HG02763 (cell line): Measurements from ENCODE around the gene ACSS2.

Source experiments
- ATAC-seq: cut with Tn5 transposase; IDR thresholded peaks from one replicate; pipeline ENCODE4 v1.9.1; 2021; ENCODE audit warnings: mild to moderate bottlenecking, moderate library complexity; ENCODE audit not compliant: unreplicated experiment

ACSS2 gene

DNA sequence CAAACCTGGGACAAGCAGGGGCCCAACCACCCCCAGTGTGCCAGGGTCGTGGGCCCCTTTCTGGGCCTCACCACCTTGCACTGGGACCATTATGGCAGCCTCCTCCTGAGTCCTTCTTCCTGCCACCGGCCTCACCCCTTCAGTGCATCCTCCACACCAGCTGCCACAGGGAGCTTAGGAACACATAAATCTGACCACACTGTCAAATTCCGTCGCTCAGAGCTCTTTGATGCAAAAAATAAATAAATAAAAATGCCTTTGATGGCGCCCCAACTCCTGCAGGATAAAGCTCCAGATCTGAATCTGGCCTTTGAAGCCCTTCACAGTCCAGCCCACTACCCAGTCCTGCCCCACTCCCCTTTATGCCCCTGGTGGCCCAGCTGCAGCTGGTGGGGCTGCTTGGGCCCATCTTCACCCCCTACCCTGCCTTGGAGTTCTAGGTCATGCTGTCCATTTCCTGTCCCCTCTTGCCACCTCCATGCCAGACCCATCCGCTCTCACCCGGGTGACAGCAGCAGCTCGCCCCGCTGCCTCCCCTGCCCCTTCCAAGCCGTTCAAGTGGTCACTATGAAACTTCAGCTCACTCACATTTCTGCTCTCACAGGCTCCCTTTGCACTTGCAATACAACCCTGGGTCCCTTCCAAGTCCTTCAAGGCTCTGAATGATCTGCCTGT lies 95.3 kb downstream of the ACSS2 start:
- no peak for ATAC-seq

DNA sequence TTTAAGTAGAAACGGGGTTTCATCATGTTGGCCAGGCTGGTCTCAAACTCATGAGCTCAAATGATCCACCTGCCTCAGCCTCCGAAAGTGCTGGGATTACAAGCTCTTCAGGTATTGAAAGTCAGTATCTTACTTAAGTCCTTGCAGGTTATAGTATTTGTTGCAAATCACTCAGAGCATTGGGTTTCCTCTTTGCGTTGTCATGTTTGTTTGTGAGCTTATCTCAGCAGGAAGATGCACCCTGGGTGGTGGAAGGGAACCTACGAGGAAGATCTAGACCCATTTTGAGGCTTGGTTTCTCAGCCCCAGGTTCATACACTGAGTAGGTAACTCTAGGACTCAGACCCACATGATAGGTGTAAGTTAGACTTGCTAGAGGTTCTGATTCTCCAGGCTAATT lies 97.8 kb downstream of the ACSS2 start:
- no peak for ATAC-seq

- ATAC-seq: no peak
Measured at GRCh38 chr20:34976286-34976685, 99.9 kb downstream of the ACSS2 start.
